ENCODE results near the gene DEDD2.
"Not testable (repeated sequence)": the region's sequence is repeated elsewhere in the genome, so short reads cannot be mapped to it uniquely, and the experiment has no call there.

Gene DEDD2, protein sequence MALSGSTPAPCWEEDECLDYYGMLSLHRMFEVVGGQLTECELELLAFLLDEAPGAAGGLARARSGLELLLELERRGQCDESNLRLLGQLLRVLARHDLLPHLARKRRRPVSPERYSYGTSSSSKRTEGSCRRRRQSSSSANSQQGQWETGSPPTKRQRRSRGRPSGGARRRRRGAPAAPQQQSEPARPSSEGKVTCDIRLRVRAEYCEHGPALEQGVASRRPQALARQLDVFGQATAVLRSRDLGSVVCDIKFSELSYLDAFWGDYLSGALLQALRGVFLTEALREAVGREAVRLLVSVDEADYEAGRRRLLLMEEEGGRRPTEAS

DNA sequence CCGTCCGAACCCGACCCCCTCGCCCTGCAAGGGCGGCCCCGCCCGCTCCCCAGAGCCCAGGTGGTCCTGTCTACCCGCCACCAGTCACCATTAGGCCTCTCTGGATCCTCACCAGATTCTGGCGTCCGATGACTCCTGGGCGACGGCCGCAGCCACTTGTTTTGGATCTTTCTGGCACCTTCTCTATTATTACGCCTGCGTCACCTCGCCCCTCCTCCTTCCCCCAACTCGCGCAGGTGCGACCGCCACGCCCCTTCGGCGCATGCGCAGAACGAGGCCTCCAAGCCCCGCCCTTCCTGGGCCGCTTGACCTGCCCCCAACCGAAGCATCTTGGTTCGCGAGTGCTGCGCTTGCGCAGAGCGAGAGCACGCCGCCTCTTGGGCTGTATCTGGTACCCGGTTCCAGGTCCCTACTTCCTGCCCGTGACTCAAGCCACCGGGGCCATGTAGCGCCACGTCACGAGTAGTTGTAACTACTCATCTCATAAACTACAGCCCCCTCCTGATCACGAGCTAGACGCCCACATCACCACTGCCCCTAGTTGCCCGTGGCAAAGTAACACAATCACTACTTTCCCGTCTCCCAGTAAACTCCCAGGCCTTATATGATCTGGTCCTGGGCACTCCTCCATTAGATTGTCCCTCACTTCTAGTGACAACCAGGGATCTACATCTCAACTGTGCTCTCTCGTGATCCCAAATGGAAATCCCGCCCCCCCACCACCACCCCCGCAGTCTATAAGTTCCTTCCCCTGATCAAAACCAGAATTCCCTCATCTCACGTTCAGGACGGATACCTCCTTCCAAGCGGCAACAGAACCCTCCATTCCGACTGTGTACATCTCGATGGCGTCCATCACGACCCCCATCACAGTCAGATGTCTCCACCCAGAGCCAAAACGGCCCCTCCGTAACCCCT, at the start of gene DEDD2:
TSS of gene DEDD2 (minus strand) at position 158 of the 918 bp plus-strand sequence. CDS start 670 bp downstream, outside the sequence.
- peak; percentile 99 for DNase-seq (ENCODE audit: low read depth)

DNA sequence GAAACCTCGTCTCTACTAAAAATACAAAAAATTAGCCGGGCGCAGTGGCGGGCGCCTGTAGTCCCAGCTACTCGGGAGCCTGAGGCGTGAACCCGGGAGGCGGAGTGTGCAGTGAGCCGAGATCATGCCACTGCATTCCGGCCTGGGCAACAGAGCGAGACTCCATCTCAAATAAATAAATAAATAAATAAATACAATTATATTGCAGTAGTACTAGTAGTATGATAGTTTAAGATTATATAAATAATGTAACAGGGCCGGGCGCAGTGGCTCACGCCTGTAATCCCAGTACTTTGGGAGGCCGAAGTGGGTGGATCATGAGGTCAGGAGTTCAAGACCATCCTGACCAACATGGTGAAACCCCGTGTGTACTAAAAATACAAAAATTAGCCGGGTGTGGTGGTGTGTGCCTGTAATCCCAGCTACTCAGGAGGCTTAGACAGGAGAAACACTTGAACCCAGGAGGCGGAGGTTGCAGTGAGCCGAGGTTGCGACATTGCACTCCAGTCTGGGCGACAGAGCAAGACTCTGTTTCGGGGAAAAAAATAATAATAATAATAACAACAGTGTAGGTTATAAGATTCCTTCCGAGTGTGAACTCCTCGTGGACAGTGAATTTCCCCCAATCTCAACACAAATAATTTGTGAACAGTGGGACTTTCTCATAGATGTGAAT, 49.6 kb upstream of the DEDD2 start:
- not testable (repeated sequence) for DNase-seq (ENCODE audit: low read depth)

DNA sequence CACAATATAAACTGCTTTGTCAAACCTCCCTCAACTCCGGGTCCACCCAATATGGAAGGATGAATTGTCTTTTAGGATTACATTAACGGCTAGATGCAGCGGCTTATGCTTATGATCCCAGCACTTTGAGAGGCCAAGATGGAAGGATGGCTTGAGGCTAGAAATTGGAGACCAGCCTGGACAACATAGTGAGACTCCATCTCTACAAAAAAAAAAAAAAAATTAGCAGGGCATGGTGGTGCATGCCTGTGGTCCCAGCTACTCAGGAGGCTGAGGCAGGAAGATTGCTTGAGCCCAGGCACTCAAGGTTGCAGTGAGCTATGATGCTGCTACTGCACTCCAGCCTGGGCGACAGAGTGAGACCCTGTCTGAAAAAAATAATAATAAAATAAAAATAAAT, 48.6 kb upstream of the DEDD2 start:
- DNase-seq (ENCODE audit: low read depth): not testable (repeated sequence)

DNA sequence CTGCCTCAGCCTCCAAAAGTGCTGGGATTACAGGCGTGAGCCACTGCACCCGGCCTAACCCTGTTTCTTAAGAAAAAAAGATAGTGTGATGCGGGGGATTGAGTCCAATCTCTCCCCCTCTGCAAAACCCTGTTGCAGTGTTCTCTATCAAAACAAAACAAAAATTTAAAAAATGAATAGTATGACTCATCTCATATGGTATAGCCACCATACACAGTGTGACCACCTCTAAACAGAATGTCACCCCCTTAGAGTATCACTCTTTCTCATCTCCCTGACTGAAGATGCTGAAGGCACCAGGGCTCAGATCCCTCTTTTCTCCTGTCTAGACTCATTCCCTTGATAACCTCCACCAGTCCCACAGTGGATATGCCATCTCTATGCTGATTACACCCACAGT, 44.3 kb upstream of the DEDD2 start:
- no peak for DNase-seq (ENCODE audit: low read depth)

DNA sequence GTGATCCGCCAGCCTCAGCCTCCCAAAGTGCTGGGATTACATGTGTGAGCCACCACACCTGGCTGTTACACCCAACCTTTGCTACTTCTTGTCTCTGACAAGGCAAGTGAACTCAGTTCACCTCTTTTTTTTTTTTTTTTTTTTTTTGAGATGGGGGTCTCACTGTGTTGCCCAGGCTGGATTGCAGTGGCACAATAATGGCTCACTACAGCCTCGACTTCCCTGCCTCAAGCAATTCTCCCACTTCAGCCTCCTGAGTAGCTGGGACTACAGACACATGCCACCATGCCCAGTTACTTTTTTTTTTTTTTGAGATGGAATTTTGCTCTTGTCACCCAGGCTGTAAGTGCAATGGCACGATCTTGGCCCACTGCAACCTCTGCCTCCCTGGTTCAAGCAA, 40.4 kb upstream of the DEDD2 start:
- not testable (repeated sequence) for DNase-seq (ENCODE audit: low read depth)

DNA sequence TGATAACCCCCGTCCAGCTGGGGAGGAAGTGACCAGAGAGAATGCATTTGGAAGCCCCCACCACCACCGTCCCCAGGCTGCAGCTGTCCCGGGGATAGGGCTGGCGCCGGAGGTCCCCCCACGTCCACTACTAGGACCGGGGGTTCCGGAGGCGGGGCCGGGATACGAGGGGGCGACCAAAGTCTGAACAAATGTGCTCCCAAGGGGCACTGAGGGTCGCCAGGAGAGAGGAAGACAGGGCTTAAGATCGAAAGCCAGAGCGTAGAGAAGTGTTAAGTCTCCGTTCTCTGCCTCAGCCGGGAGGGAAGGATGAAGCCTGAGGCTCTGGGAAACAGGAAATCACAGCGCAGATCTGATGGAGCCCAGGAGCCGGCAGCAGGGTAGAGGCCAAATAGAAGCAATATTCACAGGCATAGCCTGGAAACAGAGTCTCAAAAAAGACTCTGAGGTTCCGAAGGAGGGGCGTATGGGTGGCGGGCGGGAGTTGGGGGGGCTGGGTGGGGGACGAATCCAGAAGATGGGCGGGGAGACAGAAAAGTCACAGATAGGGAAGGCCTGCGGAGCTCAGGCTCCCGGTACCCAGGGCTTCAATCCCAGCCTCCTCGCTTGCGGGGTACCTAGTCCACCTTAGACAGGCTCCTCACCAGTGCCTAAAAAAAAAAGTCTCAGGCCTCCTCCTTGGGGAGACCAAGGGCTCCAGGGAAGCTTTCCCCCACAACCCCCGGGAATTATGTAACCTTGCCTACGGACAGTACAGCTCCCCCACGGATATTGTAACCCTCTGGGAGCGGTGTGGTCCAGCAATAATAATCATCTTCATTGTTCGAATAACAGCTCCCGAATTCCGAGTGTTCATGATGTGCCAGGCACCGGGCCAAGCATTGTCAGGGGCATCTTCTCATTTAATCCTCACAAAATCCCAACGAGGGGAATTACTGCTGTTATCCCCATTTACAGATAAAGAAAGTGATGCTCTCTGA, 38.6 kb upstream of the DEDD2 start:
- DNase-seq (ENCODE audit: low read depth): no peak

DNA sequence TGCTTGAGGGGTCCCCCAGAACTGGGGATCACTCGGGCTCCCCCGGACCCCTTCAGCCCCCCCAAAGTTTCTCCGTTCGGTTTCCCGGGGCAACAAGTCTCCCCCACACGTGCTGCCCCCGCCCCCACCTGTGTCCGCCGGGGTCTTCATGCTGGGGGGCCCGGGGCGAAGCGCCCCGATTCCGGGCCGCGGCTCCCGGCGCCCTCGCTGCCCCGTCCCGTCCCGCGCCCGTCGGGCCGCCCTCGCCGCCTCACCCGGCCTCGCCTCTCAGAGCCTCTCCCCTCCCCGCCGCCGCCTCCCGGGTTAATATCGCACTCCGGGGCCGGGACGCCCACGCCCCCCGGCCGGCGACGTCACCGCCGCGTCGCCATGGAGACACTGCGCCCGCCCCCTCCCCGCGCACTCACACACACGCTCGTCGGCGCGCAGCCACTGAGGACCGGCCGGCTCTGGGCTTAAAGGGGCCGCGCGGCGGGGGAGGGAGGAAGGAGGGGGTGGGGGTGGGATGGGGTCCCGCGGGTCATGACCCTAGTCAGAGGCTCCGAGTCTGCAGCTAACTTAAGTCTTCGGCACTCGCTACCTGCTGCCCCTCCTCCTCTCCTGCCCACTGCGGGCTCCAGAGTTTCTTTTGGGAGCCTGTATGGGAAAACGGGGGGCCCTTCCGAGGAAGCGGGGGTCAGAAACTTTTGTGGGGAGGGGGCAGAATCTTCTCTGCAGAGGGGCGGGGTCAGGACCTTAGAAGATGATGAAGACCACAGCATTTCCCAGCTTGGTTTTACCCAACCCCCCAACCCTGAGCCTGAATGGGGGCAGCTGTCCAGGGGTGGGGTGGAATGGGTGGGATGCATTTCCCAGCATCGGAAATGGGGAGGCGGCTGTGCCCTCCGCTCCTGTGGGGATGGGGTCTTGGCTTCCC, 37.6 kb upstream of the DEDD2 start, which contains the start of gene ERF:
TSS of gene ERF (minus strand) at position 279 of the 916 bp plus-strand sequence. CDS start at position 150, 129 bp downstream.
- peak; percentile 87 for DNase-seq (ENCODE audit: low read depth)

DNA sequence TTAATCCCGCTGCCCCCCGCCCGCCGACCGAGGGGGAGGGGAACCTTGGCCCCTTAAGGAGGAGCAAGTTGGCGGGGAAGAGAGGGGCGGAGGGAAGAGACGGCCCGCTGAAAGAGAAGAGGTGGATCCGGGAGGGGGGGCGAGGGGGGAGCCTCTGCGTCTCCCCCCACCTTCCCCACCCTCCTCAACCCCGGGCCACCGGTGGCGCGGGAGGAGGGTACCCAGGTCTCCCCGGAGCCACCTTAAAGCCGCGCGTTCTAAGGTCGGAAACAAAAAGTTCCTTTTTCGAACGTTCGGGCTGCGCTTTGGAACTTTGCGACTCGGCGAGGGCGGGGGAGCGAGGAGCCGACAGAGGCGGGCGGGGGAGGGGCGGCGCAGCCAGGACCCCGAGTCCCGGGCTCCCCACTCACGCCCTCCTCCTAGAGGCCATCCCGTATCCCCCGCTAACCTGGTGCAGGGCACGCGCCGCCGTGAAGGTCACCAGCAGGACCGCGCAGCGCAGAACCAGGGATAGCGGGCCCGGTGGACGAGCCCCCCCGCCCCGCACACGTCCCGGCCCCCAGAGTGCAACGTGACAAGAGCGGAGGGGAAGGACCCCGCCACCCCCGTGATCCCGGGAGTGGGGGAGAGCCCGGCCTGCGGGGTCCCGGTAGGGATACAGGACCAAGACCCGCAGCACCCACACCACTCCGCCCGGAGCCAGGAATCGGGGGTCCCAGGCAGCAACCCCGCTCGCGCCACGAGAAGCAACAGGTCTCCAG, 36.8 kb upstream of the DEDD2 start:
- peak; percentile 66 for DNase-seq (ENCODE audit: low read depth)

DNA sequence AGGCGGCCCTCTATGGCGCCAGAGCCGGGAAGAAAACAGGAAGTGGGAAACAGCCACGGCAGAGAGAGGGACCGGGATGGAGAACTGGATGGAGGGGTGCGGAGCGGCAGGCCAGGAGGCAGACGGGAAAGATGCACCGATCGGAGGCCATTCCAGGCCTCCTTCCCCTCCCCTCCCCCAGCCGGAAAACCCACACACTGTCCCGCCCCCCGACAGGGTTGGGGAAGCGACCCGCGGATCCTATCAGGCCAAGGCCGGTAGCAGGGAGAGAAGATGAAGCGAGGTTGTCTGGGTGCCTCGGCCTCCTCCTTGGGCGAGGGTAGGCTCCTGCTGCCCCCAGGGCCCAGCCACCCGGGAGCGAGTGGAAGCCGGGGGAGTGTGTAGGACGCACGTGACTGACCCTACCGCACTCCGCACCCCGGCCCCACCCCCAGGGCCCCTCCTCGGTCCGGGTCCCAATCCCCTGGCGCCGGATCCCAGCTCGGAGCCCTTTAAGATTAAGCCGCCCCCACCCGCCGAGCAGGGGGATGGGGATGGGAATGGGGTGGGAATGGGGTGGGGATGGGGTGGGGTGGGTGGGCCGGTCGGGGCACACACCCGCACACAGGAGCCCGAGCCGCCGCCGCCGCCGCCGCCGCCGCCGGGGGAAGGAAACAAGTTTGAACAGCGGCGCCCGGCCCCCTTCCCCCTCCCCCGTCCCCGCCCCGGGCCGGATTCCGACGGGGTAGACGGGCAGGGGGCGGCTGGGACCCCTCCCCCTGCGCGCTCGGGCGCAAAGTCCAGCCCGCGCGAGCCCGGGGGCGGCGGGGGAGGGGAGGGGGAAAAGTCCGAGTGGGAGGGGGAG, 36.0 kb upstream of the DEDD2 start:
- peak; percentile 50 for DNase-seq (ENCODE audit: low read depth)

DNA sequence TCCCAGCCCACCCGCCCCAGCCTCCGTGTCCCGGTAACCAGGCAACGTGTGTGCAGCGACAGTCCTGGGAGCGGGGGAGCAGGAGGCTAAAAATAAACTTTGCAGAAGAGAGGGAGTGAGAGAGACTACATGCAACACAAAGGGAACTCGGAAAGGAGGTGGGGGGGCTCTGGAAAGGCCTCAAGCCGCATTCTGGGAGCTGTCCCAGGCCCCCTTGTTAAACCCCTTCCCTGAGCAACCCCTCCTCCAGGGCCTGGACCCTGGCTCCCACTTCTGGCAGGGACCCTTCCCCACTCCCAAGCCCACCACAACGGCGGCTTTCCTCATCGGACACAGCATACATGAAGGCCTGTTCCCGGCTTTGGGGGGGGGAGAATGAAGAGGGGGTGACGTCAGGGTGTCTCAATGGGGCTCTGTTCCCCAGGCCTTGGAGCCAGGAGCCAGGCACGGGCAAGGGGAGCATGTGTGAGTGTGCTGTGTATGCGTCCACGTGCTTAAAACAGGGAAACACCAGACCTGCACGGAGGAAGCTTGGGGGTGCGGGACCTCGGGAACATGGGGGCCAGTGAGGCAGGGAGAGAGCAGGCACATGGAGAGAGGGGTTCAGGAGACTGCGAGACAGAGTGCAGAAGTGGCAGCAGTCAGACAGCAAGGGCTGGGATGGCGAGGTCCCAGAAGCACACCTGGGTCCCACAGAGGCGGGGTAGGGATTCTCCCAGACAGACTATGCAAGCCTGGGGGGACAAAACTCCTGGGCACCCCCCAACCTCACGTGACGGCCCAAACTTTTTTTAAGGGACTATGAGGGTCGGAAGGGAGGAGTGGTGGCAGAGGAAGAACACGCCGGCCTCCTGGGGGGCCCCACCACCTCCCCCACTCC, 35.1 kb upstream of the DEDD2 start:
- DNase-seq (ENCODE audit: low read depth): no peak

DNA sequence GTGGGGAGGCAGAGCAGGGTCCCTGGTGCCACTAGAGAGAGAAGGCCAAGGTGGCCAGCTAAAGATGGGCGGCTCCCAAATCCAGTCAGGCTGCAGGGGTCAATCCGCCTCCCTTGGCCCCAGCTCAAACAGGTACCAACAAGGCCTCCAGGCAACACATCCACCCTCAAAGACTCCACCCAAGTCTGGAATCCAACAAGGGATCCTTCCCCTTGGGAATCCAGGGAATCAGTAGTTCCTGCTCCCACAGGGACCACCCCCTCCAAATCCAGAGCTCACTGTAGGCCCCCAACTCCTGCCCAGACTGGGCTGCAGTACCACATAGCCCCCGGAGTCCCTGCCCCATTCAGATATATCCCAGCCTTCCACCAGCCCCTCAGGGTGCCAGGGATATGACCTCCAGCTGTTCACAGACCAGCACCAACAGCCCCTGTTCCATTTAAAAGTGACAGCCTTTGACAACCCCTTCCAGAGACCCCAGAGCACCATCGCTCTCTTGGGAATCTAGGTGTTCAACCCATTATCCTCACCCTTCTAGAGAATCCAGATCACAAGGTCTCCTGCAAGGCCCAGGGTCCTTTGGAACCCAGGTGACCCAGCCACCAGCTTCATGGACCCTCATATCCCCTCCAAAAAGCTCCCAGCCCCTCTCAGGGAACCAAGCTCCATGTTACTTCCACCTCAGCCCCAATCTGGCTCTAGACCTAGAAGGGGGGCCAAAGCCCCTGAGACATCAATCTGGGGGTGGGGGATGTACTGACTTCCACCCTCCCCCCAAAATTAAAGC, 34.3 kb upstream of the DEDD2 start:
- DNase-seq (ENCODE audit: low read depth): no peak

DNA sequence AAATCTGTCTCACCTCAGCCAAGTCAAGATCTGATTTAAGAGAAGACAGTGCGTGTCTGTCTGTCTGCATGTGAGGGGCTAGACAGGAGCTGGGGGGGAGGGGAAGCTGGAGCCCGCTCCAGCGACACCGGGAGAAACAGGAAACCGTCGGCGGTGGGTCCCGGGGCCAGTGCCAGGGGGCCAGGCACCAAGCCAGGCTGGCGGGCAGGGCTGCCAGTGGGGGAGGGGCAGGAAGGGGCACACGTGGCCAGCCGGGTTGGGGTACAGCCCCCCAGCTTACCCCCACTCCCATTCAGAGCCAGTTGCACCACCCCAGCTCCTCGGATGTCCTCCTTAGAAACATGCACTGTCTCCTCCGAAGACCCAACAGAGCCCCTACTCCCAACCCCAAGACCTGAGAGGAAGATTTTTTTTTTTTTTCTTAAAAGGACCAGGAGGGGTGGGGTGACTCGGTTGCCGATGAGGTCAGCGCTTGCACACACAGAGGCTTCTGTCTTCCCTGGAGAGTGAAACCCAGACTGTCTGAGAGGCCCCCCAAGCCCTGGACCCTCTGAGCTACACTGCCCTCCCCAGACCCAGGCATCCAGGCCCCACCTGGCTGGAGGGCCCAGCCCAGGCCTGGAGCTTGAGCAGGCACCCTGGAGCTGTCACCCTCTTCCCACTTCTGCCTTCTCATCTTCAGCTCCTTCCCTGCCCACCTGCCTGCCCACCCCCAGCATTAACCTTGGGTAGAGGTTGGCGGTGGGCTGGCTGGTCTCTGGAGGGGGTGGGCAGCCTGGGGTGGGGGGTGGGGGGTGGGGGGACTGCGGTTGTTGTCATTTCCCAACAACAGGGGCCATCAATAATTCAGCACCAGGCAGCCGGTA, 33.4 kb upstream of the DEDD2 start:
- DNase-seq (ENCODE audit: low read depth): no peak

DNA sequence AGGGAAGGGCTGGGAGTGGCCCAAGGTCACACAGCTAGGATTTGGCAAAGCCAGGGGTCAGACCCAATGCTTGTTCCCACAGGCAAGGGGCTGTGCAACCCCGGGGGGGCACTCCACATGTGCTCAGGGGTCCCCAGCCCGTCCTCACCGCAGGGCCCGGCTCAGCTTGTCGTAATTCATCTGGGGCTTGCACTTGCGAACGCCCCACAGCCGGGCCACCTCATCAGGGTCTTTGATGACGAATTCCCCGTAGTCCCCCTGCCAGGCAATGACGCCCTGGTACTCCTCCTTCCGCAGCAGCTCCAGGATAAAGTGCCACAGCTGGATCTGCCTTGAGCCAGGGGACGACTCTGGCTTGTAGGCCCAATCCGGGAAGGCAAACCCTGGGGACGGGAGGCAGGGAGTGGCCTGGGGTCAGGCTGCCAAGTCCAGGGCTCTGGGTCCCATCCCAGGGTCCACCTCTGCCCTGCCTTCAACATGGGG, 32.7 kb upstream of the DEDD2 start:
- no peak for DNase-seq (ENCODE audit: low read depth)

DNA sequence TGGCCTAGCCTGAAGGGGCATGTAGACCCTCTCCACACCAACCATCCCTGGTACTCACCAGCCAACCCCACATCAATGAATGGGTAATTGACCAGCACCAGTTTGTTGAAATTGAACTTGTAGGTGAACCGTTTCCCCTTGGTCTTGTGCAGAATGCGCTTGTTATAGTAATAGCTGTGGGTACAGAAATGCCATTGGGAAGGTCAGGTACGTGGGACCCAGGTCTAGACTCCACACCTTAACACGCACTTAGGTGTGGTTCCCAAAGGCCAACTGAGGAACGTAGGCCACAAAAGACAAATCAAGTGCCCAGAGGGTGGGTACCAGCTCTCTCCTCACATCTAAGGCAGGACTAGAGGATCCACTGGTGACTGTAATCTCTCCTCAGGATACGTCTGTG, 32.3 kb upstream of the DEDD2 start:
- DNase-seq (ENCODE audit: low read depth): no peak

DNA sequence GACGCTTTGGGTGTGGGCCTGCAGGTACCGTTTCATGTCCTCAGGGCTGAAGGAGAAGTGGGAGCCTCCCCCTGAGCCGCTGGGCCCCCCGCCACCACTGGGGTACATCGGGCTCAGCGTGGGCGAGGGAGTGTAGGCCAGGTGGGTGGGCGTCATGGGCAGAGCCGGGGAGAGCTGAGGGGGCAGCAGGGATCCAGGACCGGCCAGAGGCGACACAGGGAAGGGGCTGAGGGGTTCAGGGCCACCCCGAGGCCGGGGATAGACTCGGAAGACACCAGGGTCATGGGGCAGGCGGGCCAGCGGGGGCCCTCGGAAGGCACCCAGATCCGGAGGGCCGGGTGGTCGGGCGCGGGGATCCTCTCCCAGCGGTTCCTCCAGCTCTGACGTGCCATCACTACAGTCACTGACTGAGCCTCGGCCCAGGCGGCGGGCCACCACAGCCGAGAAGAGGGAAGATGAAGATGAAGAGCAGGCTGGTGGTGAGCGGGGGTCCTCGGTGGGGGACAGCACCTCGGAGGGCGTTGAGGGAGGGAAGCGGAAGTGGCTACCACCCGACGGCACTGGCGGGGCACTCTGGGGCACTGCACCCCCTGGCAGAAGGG, 31.8 kb upstream of the DEDD2 start:
- no peak for DNase-seq (ENCODE audit: low read depth)
